Liver (tissue), 9 donors: ENCODE measurements around the gene IGF2BP3. TPM values are rescaled to one million over a fixed set of nuclear protein-coding genes. Genes with fewer than 3 reads are reported as not detected.
A peak's percentile ranks its signal among the peaks of the same experiment; 100 is the strongest.

Experiments
- DNase-seq: peaks from one replicate; pipeline ENCODE4 v3.0.0-alpha.2; 2017; ENCODE audit warnings: low spot score
- H3K27ac ChIP-seq, 2 donors: one replicate each; pipeline ENCODE4 v1.7.0; 2013; ENCODE audit warnings: inconsistent platforms in 2 of 2, low read length in 2 of 2, control low read depth in 1 of 2, low read depth in 1 of 2, mild to moderate bottlenecking in 1 of 2
- H3K27me3 ChIP-seq, 4 donors: one replicate each; pipeline versions ENCODE4 v1.6.1 to v1.7.0; 2013; ENCODE audit warnings: low read length in 3 of 4, inconsistent platforms in 1 of 4, mild to moderate bottlenecking in 1 of 4, moderate library complexity in 1 of 4; ENCODE audit not compliant: control insufficient read depth in 4 of 4, insufficient read depth in 4 of 4
- H3K36me3 ChIP-seq, 4 donors: one replicate each; pipeline versions ENCODE4 v1.6.1 to v1.7.0; 2013; ENCODE audit warnings: low read length in 3 of 4, mild to moderate bottlenecking in 3 of 4, low read depth in 1 of 4, moderate library complexity in 1 of 4; ENCODE audit not compliant: control insufficient read depth in 4 of 4, insufficient read depth in 3 of 4
- H3K4me1 ChIP-seq, 4 donors: one replicate each; pipeline versions ENCODE4 v1.6.1 to v1.7.0; 2013; ENCODE audit warnings: low read length in 3 of 4, mild to moderate bottlenecking in 3 of 4, moderate library complexity in 1 of 4; ENCODE audit not compliant: control insufficient read depth in 4 of 4, insufficient read depth in 4 of 4
- H3K4me3 ChIP-seq, 3 donors: one replicate each; pipeline versions ENCODE4 v1.6.1 to v1.7.0; 2013; ENCODE audit warnings: low read length in 3 of 3, control low read depth in 1 of 3, low read depth in 1 of 3, mild to moderate bottlenecking in 1 of 3
- H3K9ac ChIP-seq, 2 donors: one replicate each; pipeline ENCODE4 v1.7.0; 2013; ENCODE audit warnings: low read length in 2 of 2, mild to moderate bottlenecking in 2 of 2, moderate library complexity in 2 of 2, control low read depth in 1 of 2, low read depth in 1 of 2
- H3K9me3 ChIP-seq, 4 donors: one replicate each; pipeline versions ENCODE4 v1.6.1 to v1.7.0; 2013; ENCODE audit warnings: low read length in 3 of 4; ENCODE audit not compliant: control insufficient read depth in 4 of 4
- ATF3 ChIP-seq: IDR thresholded peaks from 2 replicates; pipeline ENCODE4 v1.6.1; 2016; ENCODE audit warnings: antibody characterized with exemption
- CTCF ChIP-seq: fragments of 150-350 bp; IDR thresholded peaks from 2 replicates; pipeline ENCODE4 v1.5.1; 2017; ENCODE audit warnings: improper control_type of control experiment, low read depth, low read length; ENCODE audit not compliant: missing input control
- EGR1 ChIP-seq, 2 donors: IDR thresholded peaks; 2 replicates each; pipeline ENCODE4 v1.6.1; 2016 to 2018; ENCODE audit warnings: antibody characterized with exemption in 2 of 2, low read depth in 2 of 2
- FOXA1 ChIP-seq: IDR thresholded peaks from 2 replicates; pipeline ENCODE4 v1.6.1; 2016; ENCODE audit warnings: antibody characterized with exemption
- FOXA2 ChIP-seq: IDR thresholded peaks from 2 replicates; pipeline ENCODE4 v1.6.1; 2016; ENCODE audit warnings: antibody characterized with exemption
- HNF4A ChIP-seq, 2 donors: conservative IDR thresholded peaks; 2 replicates each; pipeline ENCODE4 v1.6.1; 2016; ENCODE audit warnings: antibody characterized with exemption in 2 of 2, mild to moderate bottlenecking in 2 of 2
- MAX ChIP-seq: IDR thresholded peaks from 2 replicates; pipeline ENCODE4 v1.6.1; 2016; ENCODE audit warnings: antibody characterized with exemption
- NR2F2 ChIP-seq: IDR thresholded peaks from 2 replicates; pipeline ENCODE4 v1.6.1; 2016; ENCODE audit warnings: antibody characterized with exemption
- RAD21 ChIP-seq, 2 donors: IDR thresholded peaks; 2 replicates each; pipeline ENCODE4 v1.6.1; 2016; ENCODE audit warnings: antibody characterized with exemption in 2 of 2, mild to moderate bottlenecking in 2 of 2
- REST ChIP-seq: IDR thresholded peaks from 2 replicates; pipeline ENCODE4 v1.6.1; 2016; ENCODE audit warnings: antibody characterized with exemption, mild to moderate bottlenecking
- RXRA ChIP-seq, 2 donors: IDR thresholded peaks; 2 replicates each; pipeline ENCODE4 v1.6.1; 2017 to 2018; ENCODE audit warnings: antibody characterized with exemption in 2 of 2, mild to moderate bottlenecking in 1 of 2
- SP1 ChIP-seq: IDR thresholded peaks from 2 replicates; pipeline ENCODE4 v1.6.1; 2018; ENCODE audit warnings: antibody characterized with exemption, mild to moderate bottlenecking
- TAF1 ChIP-seq: conservative IDR thresholded peaks from 2 replicates; pipeline ENCODE4 v1.6.1; 2016; ENCODE audit warnings: antibody characterized with exemption, mild to moderate bottlenecking
- ZBTB33 ChIP-seq: IDR thresholded peaks from 2 replicates; pipeline ENCODE4 v1.6.1; 2016; ENCODE audit warnings: antibody characterized with exemption
- whole genome bisulfite sequencing: extraction: QIAGEN DNeasy Blood & Tissue Kit; methylation state at CpG from one replicate; pipeline ENCODE4 v1.1.7; 2013; 5-methylcytosine and 5-hydroxymethylcytosine counted together
- polyA plus RNA-seq, 2 donors: library from polyadenylated mRNA; stranded (reverse) in 1 of 2; unstranded in 1 of 2; fragments of 200-250 nt in 1 of 2; fragments of >200 nt in 1 of 2; fragmentation: Nextera tagmentation in 1 of 2; extraction: Ambion mirVana in 1 of 2; gene quantifications; one replicate each; pipeline versions ENCODE4 v1.2.1 to v1.2.3, GENCODE V29; 2013 to 2015
- total RNA-seq, 2 donors: library from RNA; depleted of rRNA; stranded (reverse); fragments of >200 nt; gene quantifications; one replicate each; pipeline ENCODE4 v1.2.3, GENCODE V29; 2014
- donor health status: healthy.
- donor health status: healthy.
- donor health status: healthy.
- donor health status: healthy.
- donor health status: healthy.

Gene IGF2BP3
- total and polyA plus RNA-seq, 4 donors = 0.17 to 28.4 (median 0.23) TPM; not detected in 1

GRCh38 chr7:23473844-23474093 is 3.5 kb upstream of the IGF2BP3 start:
- no peak for DNase-seq
- Histone ChIP-seq H3K9me3 (peaks cover 0 to 4% (median under 1%) of the 10 kb centered on the region in 4 donors), H3K4me1 (peaks cover 12 to 28% (median 26%) of the 10 kb centered on the region in 4 donors), H3K9ac (no peak overlapping the region), H3K27ac (no peak overlapping the region), H3K36me3 (no peaks in the 10 kb centered on the region), H3K4me3 (peak overlapping the region in 1 of 3 donors; percentile 46), H3K27me3 (peaks cover 5 to 58% (median 30%) of the 10 kb centered on the region in 4 donors)
- WGBS = 2% methylated on average over 23 of the region's 23 CpGs
- TF ChIP-seq ATF3 (no peak), EGR1 (IDR thresholded peaks at IDR 0.05; ENCODE audit: low read depth in 2 of 2) (no peak), REST (no peak), FOXA1 (no peak), MAX (no peak), HNF4A (conservative IDR thresholded peaks at IDR 0.05) (no peak), ZBTB33 (no peak), RAD21 (IDR thresholded peaks at IDR 0.05) (no peak), SP1 (no peak), FOXA2 (no peak), TAF1 (no peak)

GRCh38 chr7:23472956-23473843 is 2.9 kb upstream of the IGF2BP3 start:
- 5% methylated on average over 16 of the region's 16 CpGs for WGBS
- H3K36me3 ChIP-seq = no peaks in the 10 kb centered on the region
- H3K27me3 ChIP-seq = peaks cover 9 to 53% (median 28%) of the 10 kb centered on the region in 4 donors
- H3K4me1 ChIP-seq = peaks cover 17 to 34% (median 31%) of the 10 kb centered on the region in 4 donors
- H3K27ac ChIP-seq = no peak overlapping the region
- DNase-seq = peak; percentile 65
- peak overlapping the region in 1 of 3 donors; percentile 46 for H3K4me3 ChIP-seq
- H3K9me3 ChIP-seq = peaks cover 0 to 4% (median under 1%) of the 10 kb centered on the region in 4 donors
- H3K9ac ChIP-seq = no peak overlapping the region
- TF ChIP-seq ZBTB33 (no peak), FOXA1 (no peak), RAD21 (IDR thresholded peaks at IDR 0.05) (no peak), ATF3 (no peak), FOXA2 (no peak), EGR1 (IDR thresholded peaks at IDR 0.05; ENCODE audit: low read depth in 2 of 2) (no peak), REST (no peak), MAX (no peak), TAF1 (no peak), SP1 (no peak), CTCF (no peak), RXRA (IDR thresholded peaks at IDR 0.05) (no peak), HNF4A (conservative IDR thresholded peaks at IDR 0.05) (no peak), NR2F2 (no peak)
